ENCODE measurements around the gene WDR91.
"Not testable (repeated sequence)": the region's sequence is repeated elsewhere in the genome, so short reads cannot be mapped to it uniquely, and the experiment has no call there.

The WDR91 gene

DNA sequence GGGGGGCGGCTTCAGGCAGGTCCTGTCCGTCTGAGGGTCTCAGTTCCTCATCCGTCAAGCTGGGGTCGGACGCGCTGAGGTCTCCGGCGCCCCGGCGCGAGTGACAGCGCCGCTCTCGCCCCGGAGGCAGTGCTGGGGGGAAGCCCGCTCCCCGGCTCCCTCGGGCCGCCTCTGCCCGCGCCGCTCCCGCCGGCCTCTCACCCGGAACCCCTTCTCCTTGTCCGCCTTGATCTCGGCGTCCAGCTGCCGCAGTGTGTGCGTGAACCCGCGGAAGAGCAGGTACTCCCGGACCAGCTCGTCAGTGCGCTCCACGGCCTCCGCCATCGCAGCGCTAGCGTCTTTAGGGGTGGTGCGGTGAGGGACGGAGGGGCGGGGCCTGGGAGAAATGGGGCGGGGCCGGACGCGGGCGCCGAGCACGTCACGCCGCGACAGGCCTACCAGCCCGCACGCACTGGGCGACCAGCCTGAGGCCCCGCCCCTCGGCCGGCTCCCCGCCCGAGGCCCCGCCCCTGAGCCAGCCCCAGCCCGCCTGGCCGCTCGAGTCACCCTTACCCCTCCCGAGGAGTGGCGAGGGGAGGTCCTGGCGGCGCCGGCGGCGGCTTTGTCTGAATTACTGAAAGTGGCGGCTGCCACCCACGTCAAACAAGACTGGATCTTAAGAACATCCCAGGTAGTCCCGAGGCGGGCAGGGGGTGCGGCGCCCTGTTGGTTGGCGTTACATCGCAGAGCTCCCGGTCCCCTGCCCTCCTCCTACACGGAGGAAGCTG is at the start of gene WDR91:
Gene WDR91, minus strand, starts transcription at position 348 of the 767 bp plus-strand sequence. Its CDS starts 24 bp downstream, at position 324.
- peak; percentile 97 for DNase-seq (ENCODE audit: low spot score)

DNA sequence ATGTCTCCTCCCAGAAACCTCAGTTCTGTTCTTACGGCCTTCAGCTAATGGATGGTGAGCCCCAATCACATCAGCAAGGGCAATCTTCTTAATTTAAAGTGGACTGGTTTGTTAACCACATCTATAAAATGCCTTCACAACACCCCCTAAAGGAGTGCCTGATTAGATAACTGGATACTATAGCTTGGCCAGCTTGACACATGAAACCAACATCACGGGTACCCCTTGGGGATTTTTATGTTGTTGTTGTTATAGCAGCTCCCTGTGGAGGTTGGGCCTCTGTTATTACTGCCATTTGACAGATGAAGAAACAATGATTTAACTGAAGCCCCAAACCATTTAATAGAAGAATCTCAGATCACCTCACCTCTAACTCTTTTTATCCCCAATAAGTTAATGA is 49.1 kb upstream of the WDR91 start:
- DNase-seq (ENCODE audit: low spot score): no peak

- DNase-seq (ENCODE audit: low spot score): no peak
Measured at GRCh38 chr7:135259702-135260101, 48.4 kb upstream of the WDR91 start.

DNA sequence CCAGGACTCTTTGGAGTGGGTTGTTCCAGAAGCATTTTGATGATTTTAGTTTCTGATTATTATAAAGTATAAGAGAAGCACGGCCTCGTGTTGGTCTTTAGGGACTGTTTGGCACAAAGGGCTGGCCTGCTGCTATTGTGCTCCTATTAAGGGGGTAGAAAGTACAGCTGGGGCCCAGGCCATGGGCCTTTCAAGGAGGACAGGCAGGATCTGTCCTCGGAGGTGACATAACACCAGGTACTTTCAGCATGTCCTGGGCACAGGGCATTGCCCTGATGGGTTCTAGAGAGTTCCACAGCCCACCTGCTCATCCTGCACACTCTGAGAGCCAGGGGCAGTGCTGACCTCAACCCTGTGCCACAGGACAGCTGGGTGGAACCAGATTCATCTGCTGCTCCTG is 47.3 kb upstream of the WDR91 start:
- DNase-seq (ENCODE audit: low spot score): no peak

- no peak for DNase-seq (ENCODE audit: low spot score)
Measured at GRCh38 chr7:135257790-135258189, 46.5 kb upstream of the WDR91 start.

GRCh38 chr7:135253851-135254771 is 42.8 kb upstream of the WDR91 start:
- DNase-seq (ENCODE audit: low spot score): no peak

DNA sequence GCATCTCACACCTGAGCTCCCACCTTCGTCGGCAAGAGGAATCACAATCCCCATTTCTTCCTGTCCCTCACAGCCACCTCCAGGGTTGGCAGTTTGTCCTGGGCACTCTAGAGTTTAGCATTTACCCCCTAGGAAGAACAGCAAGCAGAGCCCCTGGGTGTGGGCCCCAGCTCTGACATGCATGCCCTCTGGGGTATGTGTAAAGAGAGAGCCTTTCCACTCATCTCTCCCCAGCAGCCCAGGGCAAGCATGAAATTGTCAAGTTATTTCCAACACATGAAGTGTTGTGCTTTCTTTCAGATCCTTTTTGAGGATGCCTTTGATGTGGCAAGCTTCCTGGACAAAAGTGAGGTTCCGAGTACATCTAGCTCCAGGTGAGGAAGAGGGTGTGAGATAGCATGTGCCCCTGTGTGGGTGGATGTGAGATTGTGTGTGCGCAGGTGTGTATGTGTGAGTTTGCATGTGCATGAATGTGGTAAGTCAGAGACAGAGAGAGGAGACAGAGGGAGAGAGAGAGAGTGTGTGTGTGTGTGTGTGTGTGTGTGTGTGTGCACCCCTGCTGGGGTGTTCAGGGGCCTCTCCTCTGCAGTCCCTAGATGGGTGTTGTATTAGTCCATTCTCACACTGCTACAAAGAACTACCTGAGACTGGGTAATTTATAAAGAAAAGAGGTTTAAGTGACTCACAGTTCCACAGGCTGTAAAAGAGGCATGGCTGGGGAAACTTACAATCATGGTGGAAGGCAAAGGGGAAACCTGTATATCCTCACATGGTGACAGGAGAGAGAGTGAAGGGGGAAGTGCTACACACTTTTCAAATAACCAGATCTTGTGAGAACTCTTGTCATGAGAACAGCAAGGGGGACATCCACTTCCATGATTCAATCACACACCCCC is 40.4 kb upstream of the WDR91 start:
- no peak for DNase-seq (ENCODE audit: low spot score)

GRCh38 chr7:135248546-135248945 is 37.2 kb upstream of the WDR91 start:
- no peak for DNase-seq (ENCODE audit: low spot score)

DNA sequence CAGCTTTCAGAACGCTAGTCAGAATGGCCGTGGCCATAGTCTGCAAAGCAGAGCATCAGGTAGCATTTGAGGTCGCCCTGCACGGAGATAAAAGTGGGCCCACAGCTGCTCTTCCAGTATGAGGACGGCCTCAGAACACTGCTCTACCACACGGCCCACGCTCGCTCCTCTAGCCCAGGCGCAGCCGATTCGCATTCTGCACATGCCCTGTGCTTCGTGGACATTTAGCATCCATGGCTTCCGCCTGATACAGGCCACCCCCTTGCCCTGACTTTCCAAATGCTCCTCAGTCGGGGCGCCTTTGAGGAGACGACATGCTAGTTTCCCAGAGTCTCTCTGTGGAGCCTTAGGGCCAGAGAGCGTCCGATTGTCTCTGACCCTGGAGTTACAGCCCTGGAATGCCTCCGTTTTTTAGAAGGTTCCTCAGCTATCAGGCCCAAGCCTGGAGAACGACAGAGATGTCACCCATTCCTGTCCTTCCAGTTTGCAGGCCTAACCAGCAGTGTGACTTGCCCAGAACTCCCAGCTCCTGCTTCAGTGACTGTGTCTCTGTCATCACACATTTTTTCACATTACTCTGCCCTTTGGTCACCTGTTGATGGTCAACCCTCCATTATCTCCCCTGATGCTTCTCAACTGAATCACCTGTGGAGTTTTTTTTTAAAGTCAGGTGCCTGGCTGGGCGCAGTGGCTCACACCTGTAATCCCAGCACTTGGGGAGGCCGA is 36.6 kb upstream of the WDR91 start:
- no peak for DNase-seq (ENCODE audit: low spot score)

DNA sequence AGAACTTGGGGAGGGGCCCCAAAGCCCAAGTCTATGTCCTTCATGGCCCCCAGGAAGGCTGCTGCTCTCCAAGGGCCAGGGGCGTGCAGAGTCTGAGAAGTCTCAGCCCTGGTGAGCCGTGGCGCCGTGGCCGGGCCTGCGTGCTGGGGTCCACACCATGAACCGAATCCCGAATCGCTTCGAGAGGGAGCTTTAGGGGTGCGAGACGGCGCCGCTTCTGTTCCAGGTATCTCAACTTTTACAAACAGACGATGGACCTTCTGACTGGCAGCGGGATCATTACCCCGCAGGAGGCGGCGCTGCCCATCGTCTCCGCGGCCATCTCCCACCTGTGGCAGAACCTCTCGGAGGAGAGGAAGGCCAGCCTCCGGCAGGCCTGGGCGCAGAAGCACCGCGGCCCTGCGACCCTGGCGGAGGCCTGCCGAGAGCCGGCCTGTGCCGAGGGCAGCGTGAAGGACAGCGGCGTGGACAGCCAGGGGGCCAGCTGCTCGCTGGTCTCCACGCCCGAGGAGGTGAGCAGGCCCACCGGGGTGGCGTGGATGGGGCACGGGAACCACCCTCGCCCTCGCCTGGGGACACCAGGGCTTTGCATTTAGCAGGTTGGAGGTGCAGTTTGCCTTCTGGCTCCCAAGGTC is 35.0 kb upstream of the WDR91 start:
- no peak for DNase-seq (ENCODE audit: low spot score)

- DNase-seq (ENCODE audit: low spot score): no peak
Measured at GRCh38 chr7:135245226-135246190, 34.2 kb upstream of the WDR91 start.

DNA sequence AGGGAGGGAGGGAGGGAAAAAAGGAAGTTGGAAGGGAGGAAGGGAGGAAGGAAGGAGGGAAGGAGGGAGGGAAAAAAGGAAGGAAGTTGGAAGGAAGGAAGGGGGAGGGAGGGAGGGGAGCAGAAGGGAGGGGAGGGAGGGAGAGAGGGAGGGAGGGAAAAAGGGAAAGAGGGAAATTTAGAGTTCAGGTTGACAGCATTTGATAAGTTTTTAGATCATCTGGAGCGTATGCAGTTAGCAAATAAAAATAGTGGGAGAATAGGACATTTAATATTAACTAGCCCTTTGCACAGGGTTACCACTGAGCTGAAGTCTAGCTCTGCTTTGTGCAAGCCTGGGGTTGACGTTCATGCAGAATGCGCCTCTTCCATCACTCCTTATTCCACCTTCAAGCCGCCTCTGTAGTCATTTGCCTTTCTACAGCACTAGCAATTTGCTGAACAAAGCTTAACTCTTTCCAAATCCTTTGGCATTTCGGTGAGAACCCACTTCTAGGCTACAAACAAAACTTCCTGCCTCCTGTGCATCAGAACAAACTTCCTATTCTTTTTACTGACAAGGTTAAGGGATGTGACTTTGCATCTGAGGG is 30.9 kb upstream of the WDR91 start:
- no peak for DNase-seq (ENCODE audit: low spot score)

DNA sequence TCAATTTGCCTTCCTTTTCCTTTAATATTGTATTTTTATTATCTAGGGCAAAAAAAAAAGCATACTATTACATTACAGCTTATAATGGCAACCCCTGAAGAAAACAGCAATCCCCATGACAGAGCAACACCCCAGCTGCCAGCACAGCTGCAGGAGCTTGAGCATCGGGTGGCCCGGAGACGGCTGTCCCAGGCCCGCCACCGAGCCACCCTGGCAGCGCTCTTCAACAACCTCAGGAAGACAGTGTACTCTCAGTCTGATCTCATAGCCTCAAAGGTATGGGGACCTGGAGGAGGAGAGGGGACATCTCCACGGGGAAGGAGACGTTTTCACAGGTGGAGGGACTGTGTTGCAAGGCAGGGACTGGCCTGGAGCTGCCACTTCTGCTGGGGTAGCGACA is 29.1 kb upstream of the WDR91 start:
- DNase-seq (ENCODE audit: low spot score): no peak

DNA sequence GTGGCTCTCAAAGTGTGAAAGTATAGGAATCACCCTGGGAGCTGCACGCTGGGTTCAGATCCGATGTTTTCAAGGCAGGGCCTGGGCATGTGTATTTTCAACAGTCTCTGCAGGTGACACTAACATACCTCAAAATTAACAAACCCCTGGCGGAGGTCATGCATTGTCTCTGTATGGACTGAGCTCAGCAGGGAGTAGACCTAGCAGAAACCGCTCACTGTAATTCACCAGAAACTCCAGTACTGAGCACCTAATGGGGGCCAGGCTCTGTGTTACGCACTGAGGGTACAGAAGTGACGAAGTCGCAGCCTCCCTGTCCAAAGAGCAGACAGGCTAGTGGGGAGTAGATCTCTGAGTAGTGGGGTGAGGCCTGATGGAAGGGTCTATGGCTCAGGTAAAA is 27.9 kb upstream of the WDR91 start:
- no peak for DNase-seq (ENCODE audit: low spot score)

- no peak for DNase-seq (ENCODE audit: low spot score)
Measured at GRCh38 chr7:135238112-135238744, 26.9 kb upstream of the WDR91 start.

DNA sequence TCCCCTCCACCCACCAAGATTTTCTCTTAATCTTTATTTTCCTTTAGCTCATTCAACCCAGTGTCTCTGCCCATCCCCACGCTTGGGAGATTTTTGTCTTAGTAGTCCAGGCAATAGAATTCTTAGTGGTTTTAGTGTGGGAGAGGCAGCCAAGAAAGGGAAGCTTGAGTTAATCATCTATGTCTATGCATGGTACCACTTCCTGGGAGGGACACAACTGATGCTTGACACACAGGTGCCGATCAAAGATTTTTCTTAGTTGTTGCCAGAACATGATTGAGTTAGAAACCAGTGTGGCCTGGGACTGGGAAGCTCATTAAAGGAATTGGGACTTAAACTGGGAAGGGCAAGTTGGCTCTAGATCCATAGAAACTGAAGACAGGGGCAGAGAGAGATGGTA is 25.4 kb upstream of the WDR91 start:
- DNase-seq (ENCODE audit: low spot score): no peak

GRCh38 chr7:135235841-135236240 is 24.5 kb upstream of the WDR91 start:
- no peak for DNase-seq (ENCODE audit: low spot score)

- DNase-seq (ENCODE audit: low spot score): no peak
Measured at GRCh38 chr7:135234727-135235126, 23.4 kb upstream of the WDR91 start.

DNA sequence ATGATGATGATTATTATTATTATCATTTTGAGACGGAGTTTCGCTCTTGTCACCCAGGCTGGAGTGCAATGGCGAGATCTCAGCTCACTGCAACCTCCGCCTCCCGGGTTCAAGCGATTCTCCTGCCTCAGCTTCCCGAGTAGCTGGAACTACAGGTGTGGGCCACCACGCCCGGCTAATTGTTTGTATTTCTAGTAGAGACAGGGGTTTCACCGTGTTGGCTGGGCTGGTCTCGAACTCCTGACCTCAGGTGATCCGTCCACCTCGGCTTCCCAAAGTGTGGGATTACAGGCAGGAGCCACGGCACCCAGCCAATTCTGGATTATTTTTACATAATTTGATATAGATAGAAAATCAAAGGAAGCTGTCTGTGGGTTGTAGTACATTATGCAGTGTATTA is 22.8 kb upstream of the WDR91 start:
- DNase-seq (ENCODE audit: low spot score): not testable (repeated sequence)

All from CD4-positive, alpha-beta T cell treated with Interleukin-2 at 100 ng/mL for 4 hours (primary cell).